ENCODE data around the gene GPSM3.
A peak's percentile ranks its signal among the peaks of the same experiment; 100 is the strongest.

Gene GPSM3

DNA sequence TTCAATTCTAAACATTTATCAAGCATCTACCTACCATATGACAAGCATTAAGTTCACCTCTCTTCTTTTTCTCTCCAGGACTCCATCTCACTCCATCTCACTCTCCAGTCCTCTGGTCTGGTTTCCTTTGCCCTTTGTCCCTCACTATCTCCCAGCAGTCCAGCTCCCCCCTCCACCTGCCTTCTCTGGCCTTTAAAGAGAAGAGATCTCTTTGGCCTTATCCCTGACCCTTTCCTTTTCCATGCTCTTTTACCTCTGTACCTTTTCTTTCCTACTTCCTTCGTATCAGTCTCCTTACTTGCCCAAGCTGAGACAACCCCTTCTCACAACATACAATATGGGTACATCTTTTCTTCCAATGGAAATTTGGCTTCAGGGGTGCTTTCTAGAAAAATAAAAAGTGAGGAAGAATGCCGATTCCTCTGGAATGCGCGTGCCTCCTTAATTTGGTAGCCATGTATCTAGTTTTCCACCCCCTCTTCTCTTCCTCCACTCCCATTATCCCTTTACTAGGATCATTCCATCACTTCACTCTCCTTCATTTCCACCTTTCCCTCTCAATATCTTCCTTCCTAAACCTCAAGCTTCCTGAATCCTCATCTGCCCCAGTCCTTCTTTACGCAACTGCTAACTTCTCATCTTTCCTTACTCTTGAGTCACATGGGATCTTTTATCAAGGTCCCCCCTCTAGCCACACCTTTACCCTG is 15.8 kb downstream of the GPSM3 start:
- Mint-ChIP-seq H3K27me3 (no peaks in the 10 kb centered on the region), H3K4me1 (peaks cover 62% of the 10 kb centered on the region), H3K9me3 (peaks cover 1% of the 10 kb centered on the region), H3K27ac (peak overlapping the region; percentile 93), H3K36me3 (peaks cover 16% of the 10 kb centered on the region), H3K4me3 (peak overlapping the region; percentile 89)
- DNase-seq (ENCODE audit: low spot score in 2 of 2) (no peak), ATAC-seq (ENCODE audit: low read depth) (no peak)

DNA sequence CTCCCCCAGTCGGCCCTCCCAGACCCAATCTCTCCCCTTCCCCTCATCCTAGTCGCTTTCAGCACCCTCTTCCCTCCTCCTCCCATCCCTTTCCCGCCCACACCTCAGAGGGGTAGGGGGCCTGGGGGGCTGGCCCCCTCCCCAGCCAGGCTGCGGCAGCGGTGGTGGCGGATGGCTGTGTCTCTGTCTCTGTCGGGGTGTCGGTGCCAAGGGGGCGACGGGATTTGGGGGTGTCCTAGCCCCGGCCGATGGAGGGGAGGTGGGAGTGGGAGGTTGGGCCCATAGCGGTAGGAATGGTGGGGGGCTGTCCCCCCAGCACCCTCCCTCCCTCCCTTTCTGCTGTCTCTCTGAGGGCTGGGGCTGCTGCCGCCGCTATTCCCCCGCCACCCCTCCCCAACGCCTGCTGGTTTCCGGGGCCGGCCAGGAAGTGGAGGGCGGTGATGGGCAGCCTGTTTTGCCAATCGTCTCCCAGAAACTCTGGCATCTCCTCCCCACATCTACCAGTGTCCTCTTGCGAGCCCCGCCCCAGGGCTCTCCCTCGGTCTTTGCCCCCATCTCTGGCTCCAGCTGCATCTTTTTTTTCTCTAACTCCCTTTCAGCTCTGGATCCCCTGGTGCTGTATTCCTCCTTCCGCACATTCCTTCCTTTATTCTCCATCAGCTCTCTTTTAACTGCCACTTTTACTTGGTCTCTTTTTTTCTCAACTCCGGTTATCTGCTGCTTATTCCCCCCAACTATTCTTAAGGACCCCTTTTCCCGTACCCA is 16.6 kb downstream of the GPSM3 start, which contains the start of gene AGPAT1:
AGPAT1 (minus strand) TSS at position 374 of the 765 bp plus-strand sequence. CDS start 4,588 bp downstream, outside the sequence.
- H3K4me1 Mint-ChIP-seq = peaks cover 63% of the 10 kb centered on the region
- peaks cover 18% of the 10 kb centered on the region for H3K36me3 Mint-ChIP-seq
- ATAC-seq (ENCODE audit: low read depth) (peak; percentile 56), DNase-seq (ENCODE audit: low spot score in 2 of 2) (peak; percentile 91 to 94)
- no peaks in the 10 kb centered on the region for H3K27me3 Mint-ChIP-seq
- H3K9me3 Mint-ChIP-seq = peaks cover 1% of the 10 kb centered on the region
- peak within 1 kb of the TSS; percentile 89 for H3K4me3 Mint-ChIP-seq
- H3K27ac Mint-ChIP-seq = peak within 1 kb of the TSS; percentile 93

DNA sequence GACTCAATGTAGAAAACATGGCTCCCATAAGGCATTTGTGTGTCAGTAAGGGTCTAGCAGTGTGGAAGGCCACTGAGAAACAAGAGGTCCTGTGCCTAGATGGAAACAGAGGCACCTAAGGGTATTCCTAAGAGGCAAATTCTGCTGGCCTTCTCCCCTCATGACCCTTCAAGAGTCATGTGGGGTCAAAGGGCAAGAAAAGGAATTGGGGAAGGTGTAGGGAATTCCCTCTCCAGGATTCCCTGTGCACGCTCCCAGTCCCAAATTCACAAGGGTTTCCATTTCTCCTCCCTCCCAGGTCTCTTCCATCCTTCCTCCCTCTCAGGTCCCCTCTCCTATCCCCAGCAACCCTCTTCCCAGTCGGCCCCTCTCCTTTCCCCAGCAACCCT is 17.1 kb downstream of the GPSM3 start:
- Mint-ChIP-seq H3K27me3 (no peaks in the 10 kb centered on the region), H3K36me3 (peaks cover 19% of the 10 kb centered on the region), H3K27ac (peak overlapping the region; percentile 93), H3K4me3 (peak overlapping the region; percentile 89), H3K9me3 (peaks cover 1% of the 10 kb centered on the region), H3K4me1 (peaks cover 58% of the 10 kb centered on the region)
- DNase-seq (ENCODE audit: low spot score in 2 of 2) (no peak), ATAC-seq (ENCODE audit: low read depth) (no peak)

DNA sequence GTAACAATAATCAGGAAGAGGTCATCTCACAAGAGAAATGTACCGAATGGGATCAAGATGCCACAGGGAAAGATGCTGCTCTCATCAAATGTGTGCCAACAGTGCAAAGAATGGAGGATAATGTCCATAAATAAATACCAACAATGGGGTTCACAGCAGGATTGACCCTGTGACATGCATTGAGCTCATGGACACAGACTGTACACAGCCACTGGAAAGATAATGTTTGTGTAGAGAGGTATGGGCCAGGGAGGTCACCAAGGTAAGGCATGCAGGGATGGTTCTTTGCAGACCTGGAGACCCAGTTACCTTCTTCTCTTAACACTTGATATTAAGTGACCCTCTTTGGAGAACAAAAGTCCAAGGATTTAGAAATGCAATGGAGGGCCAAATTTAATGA is 18.0 kb downstream of the GPSM3 start:
- H3K4me1 Mint-ChIP-seq = peaks cover 56% of the 10 kb centered on the region
- H3K4me3 Mint-ChIP-seq = peak overlapping the region; percentile 47
- peak overlapping the region; percentile 19 for H3K27ac Mint-ChIP-seq
- H3K36me3 Mint-ChIP-seq = peaks cover 25% of the 10 kb centered on the region
- ATAC-seq (ENCODE audit: low read depth) (no peak), DNase-seq (ENCODE audit: low spot score in 2 of 2) (no peak)
- H3K9me3 Mint-ChIP-seq = peaks cover 1% of the 10 kb centered on the region
- no peaks in the 10 kb centered on the region for H3K27me3 Mint-ChIP-seq

DNA sequence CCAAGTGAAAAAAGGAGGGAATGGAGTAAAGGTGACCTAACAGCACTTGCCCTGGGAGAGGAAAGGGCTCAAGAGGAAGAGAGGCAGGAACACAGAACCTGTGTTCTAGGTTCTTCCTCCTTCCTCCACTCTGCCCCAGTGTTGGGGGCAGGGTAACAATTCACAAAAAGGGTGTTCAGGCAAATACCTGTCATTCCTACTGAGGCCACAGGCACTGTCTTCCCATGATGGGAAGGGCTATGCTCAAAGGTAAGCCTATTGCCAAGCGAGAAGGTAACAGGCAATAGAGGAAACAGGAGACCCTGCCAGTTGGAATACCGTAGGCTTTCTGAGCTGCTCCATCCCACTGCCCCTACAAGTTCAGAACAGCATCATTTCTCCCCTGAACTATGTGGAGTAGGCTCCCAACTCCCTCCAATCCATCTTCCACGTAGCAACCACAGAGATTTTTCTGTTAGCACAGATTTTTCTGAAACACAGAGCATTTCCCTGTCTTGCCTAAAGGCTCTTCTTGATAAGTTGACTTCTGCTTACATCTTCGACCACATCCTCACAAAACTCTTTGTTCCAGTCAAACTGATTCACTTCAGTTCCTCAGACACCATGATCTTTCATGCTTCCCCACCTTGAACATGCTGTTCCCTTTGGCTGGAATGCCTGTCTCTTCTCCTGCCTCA is 19.3 kb downstream of the GPSM3 start:
- ATAC-seq (ENCODE audit: low read depth) = no peak
- peak overlapping the region; percentile 19 for H3K27ac Mint-ChIP-seq
- H3K4me3 Mint-ChIP-seq = no peak overlapping the region
- peaks cover 1% of the 10 kb centered on the region for H3K9me3 Mint-ChIP-seq
- no peak for DNase-seq (ENCODE audit: low spot score in 2 of 2)
- H3K36me3 Mint-ChIP-seq = peaks cover 26% of the 10 kb centered on the region
- no peaks in the 10 kb centered on the region for H3K27me3 Mint-ChIP-seq
- peaks cover 52% of the 10 kb centered on the region for H3K4me1 Mint-ChIP-seq

DNA sequence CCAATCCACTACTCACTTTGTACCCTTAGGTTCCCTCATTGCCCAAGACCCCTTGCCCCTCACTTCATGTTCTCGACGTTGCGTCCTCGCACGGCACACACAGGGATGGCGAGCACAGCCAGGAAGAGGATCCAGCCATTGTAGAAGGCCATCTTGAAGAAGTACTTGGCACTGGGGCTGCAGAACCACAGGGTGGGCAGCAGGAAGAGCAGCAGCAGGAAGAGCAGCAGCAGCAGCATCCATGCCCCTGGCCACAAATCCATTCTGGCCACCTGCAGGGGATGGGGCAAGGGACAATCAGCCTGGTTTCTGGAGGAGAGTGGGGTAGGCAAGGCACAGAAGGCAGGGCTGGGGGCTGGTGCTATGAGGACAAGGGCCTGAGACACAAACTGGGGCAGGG is 21.2 kb downstream of the GPSM3 start:
- DNase-seq (ENCODE audit: low spot score in 2 of 2) (no peak), ATAC-seq (ENCODE audit: low read depth) (no peak)
- Mint-ChIP-seq H3K36me3 (peaks cover 26% of the 10 kb centered on the region), H3K27me3 (no peaks in the 10 kb centered on the region), H3K4me3 (no peak overlapping the region), H3K9me3 (no peaks in the 10 kb centered on the region), H3K4me1 (peaks cover 37% of the 10 kb centered on the region), H3K27ac (no peak overlapping the region)

DNA sequence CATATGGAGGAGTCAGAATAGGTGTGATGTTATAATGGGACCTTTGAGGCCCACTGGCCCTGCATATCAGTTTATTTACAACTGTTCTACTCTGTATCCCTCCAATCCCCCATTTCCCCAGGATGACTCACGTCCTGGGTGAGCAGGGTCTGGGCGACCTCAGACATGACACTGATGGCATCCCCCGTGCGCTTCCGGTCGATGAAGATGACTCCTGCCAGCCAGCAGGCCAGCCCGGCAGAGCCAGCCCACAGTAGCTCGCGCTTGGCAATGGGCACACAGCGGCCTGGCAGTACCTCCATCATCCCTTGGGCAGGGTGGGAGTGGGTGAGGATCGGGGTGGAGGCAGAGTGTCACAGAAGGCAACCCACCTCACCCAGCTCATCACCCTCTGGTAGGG is 22.1 kb downstream of the GPSM3 start:
- peaks cover 28% of the 10 kb centered on the region for H3K36me3 Mint-ChIP-seq
- H3K27ac Mint-ChIP-seq = no peak overlapping the region
- peaks cover 33% of the 10 kb centered on the region for H3K4me1 Mint-ChIP-seq
- ATAC-seq (ENCODE audit: low read depth) = no peak
- DNase-seq (ENCODE audit: low spot score in 2 of 2) = no peak
- no peaks in the 10 kb centered on the region for H3K27me3 Mint-ChIP-seq
- no peak overlapping the region for H3K4me3 Mint-ChIP-seq
- no peaks in the 10 kb centered on the region for H3K9me3 Mint-ChIP-seq

DNA sequence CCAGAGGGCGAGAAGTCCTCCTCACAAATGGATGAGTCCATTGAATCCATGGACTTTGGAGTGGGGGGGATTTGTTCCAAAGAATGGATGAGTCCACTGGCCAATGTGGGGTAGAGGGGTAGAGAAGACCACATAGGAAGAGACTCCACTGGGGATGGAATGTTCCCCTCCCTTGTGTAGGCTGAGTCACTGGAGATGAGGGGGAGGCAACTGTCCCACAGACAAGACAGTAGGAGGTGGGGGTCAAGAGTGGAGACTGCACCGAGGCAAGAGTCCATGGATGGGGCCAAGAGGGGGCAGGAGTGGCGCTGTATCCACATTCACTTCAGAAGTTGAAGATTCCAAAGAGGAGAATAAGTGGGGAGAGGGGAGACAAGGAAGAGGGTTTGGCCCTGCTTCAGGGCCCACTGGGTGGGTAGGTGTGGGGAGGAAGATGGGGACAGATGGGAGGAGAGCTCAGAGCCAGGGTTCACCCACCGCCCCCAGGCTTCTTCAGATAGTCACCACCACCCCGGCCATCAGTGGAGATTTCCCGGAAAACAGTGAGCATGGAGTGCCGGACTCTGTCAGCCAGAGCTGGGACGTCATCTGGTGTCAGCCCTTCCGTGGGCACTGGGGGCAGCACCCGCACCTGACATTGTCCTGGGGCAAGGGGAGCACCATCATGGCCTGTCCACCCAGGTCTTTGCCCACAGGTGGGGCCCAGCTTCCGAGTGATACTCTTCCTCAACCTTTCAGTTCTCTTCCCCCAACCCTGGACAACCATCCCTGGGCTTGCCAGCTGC is 23.4 kb downstream of the GPSM3 start:
- peaks cover 26% of the 10 kb centered on the region for H3K36me3 Mint-ChIP-seq

DNA sequence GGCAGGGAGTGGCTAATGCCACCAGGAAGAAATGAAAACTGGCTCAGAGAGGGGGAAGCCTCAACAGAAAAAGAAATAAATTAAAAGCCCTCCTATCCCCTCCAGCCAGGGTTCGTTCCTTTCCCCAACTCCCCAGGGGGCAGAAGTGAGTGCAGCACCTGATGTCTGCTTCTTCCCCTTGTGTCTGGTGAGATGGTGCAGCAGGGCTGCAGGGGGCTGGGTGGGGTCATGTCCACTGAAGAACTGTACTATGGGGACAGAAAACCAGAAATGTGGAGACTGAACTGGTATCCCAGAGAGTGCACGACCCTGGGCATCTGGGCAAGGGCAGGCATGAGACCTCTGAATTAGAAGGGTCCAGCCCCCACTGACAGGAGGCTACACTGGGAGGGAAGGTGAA is 24.1 kb downstream of the GPSM3 start:
- Mint-ChIP-seq H3K27ac (no peak overlapping the region), H3K4me1 (peaks cover 18% of the 10 kb centered on the region), H3K27me3 (no peaks in the 10 kb centered on the region), H3K9me3 (no peaks in the 10 kb centered on the region), H3K36me3 (peaks cover 26% of the 10 kb centered on the region), H3K4me3 (no peak overlapping the region)
- DNase-seq (ENCODE audit: low spot score in 2 of 2) (no peak), ATAC-seq (ENCODE audit: low read depth) (no peak)

More for the DNA sequence above, 23.4 kb downstream of the GPSM3 start:
- DNase-seq (ENCODE audit: low spot score in 2 of 2) = no peak
- no peaks in the 10 kb centered on the region for H3K27me3 Mint-ChIP-seq
- H3K27ac Mint-ChIP-seq = no peak overlapping the region
- H3K4me1 Mint-ChIP-seq = peaks cover 24% of the 10 kb centered on the region
- no peak for ATAC-seq (ENCODE audit: low read depth)
- no peak overlapping the region for H3K4me3 Mint-ChIP-seq
- no peaks in the 10 kb centered on the region for H3K9me3 Mint-ChIP-seq

DNA sequence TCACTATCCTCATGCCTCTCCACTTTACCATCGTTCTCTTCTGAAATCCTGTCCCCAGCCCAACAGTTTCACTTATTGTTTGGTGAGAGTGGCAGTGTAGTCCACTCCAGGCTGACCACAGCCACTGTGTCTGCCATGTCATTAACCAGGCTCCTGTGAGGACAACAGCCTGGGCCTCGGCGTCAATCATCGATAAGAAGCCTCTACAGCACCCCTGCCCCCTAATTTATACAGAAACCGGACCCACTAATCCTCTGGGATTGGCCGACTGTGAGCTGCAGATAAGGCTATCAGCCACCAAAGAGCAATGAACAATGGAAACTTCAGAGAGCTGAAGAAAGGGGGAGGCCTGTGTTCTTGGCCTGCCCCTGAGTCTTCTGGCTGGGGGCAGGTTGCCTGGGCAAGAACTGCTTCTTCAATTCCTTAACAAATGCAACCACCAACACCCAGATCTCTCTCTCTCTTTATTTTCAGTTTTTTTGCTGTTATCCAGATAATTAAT is 24.6 kb downstream of the GPSM3 start:
- no peak overlapping the region for H3K27ac Mint-ChIP-seq
- H3K4me3 Mint-ChIP-seq = no peak overlapping the region
- no peaks in the 10 kb centered on the region for H3K27me3 Mint-ChIP-seq
- H3K4me1 Mint-ChIP-seq = peaks cover 12% of the 10 kb centered on the region
- peaks cover 26% of the 10 kb centered on the region for H3K36me3 Mint-ChIP-seq
- H3K9me3 Mint-ChIP-seq = no peaks in the 10 kb centered on the region
- DNase-seq (ENCODE audit: low spot score in 2 of 2) (no peak), ATAC-seq (ENCODE audit: low read depth) (no peak)

DNA sequence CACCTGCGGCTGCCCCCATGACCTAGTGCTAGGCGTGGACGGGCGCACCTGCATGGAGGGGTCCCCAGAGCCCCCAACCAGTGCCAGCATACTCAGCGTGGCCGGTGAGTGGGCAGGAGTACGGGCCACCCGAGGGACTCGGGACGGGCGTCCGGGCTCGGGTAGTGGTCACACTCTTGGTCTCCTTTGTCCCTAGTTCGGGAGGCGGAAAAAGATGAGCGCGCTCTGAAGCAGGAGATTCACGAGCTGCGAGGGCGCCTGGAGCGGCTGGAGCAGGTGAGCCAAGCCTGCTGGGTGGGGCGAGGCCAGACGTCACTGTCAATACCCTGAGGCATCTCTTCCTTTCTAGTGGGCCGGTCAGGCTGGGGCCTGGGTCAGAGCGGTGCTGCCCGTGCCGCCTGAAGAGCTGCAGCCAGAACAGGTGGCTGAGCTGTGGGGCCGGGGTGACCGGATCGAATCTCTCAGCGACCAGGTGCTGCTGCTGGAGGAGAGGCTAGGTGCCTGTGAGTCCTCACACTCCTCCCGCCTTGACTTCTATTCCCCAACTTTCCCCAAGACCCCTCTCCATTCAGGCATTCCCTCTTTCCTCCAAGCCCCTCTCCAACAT is 25.2 kb downstream of the GPSM3 start:
- DNase-seq (ENCODE audit: low spot score in 2 of 2) (no peak), ATAC-seq (ENCODE audit: low read depth) (no peak)
- H3K27ac Mint-ChIP-seq = no peak overlapping the region
- H3K9me3 Mint-ChIP-seq = no peaks in the 10 kb centered on the region
- peaks cover 26% of the 10 kb centered on the region for H3K36me3 Mint-ChIP-seq
- H3K4me1 Mint-ChIP-seq = peaks cover 9% of the 10 kb centered on the region
- no peaks in the 10 kb centered on the region for H3K27me3 Mint-ChIP-seq
- H3K4me3 Mint-ChIP-seq = no peak overlapping the region

DNA sequence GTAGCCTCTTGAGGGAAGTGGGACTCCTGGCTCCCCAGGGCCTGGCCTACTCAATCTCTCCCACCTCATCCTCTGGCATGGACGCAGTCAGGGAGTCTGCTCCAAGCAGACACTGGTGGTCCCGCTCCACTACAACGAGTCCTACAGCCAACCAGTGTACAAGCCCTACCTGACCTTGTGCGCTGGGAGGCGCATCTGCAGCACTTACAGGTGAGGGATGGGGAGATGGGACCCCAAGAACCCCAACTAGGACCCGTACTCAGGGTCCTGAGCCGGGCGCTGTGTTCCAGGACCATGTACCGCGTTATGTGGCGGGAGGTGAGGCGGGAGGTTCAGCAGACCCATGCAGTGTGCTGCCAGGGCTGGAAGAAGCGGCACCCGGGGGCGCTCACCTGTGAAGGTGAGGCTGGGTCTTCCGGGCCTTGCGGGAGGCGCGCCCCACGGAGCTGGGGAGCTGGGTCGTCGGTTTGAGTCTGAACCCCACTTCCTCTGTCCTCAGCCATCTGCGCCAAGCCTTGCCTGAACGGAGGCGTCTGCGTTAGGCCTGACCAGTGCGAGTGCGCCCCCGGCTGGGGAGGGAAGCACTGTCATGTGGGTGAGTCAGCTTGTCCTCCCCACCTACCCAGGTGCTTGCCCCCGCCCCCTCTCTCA is 25.9 kb downstream of the GPSM3 start:
- no peak for DNase-seq (ENCODE audit: low spot score in 2 of 2)
- no peak overlapping the region for H3K4me3 Mint-ChIP-seq
- H3K27ac Mint-ChIP-seq = no peak overlapping the region
- peaks cover 26% of the 10 kb centered on the region for H3K36me3 Mint-ChIP-seq
- no peaks in the 10 kb centered on the region for H3K9me3 Mint-ChIP-seq
- no peak for ATAC-seq (ENCODE audit: low read depth)
- no peaks in the 10 kb centered on the region for H3K27me3 Mint-ChIP-seq
- peaks cover 9% of the 10 kb centered on the region for H3K4me1 Mint-ChIP-seq

DNA sequence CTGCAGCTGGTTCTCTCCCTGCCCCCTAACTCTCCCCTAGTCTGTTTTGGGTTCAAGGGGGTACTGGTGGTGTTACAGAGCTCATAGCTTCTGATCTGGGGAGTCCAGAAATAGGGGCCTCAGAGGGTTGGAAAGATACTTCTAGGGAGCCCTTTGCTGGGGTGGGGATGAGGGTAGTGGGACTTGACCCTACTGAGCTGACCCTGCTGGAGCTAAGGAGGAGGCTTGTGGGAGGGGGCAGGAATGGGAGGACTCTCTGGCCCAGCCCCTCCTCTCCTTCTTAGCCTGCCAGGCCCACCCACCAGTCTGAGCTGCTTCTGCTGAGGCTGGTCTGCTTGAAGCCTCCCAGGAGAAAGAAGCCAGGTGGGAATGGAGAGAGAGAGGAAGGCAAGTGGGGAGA is 28.1 kb downstream of the GPSM3 start, which contains the start of gene EGFL8:
EGFL8 (plus strand) TSS at position 301 of the 400 bp plus-strand sequence. CDS start 1,571 bp downstream, outside the sequence.
- no peaks in the 10 kb centered on the region for H3K9me3 Mint-ChIP-seq
- H3K27me3 Mint-ChIP-seq = no peaks in the 10 kb centered on the region
- no peak for ATAC-seq (ENCODE audit: low read depth)
- no peak within 1 kb of the TSS for H3K4me3 Mint-ChIP-seq
- DNase-seq (ENCODE audit: low spot score in 2 of 2) = no peak
- peaks cover 8% of the 10 kb centered on the region for H3K36me3 Mint-ChIP-seq
- peaks cover 5% of the 10 kb centered on the region for H3K4me1 Mint-ChIP-seq
- H3K27ac Mint-ChIP-seq = no peak within 1 kb of the TSS

Data from memory B cell (primary cell).